ENCODE data around the gene TRNP1. TPM values are rescaled to one million over a fixed set of nuclear protein-coding genes. Genes with fewer than 3 reads are reported as not detected.

Gene TRNP1
- total RNA-seq, 1 donor from 2014 or later = 15.3 TPM

DNA sequence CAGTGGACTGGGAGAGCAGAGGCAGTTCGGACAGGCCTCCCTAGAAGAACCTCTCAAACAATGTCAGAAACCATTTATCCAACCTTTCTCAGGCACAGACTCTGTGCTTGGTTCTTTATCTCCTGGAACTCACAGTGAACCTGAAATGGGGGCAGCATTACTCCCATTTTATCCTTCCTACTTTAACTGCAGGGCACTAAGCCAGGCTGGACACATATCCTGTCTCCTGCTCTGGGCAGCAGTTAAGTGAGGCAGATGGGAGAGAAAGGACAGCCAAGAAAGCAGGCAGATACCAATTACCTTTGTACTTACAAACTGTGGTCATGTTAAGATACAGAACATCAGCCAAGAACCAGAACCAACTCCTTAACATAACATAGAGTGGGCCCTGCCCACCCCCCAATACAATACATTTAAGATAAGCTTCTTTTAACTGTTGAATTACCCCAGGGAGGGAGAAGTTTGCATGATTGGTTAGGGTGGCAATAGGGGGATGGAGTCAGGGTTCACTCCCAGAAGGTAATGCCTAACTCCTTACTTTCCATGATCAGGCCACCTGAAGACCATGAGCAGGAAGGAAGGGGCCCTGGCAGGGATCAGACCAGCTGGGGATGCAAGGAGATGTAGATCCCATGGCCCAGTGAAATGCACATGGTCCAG lies 44.1 kb upstream of the TRNP1 start:
- Histone ChIP-seq H3K27ac (no peak overlapping the region), H3K36me3 (peaks cover 45% of the 10 kb centered on the region), H3K27me3 (ENCODE audit: low read depth) (no peaks in the 10 kb centered on the region), H3K9me3 (no peaks in the 10 kb centered on the region), H3K4me3 (no peak overlapping the region), H3K4me1 (no peaks in the 10 kb centered on the region)
- ATAC-seq = no peak
- intact Hi-C loops (cut with DNase I) = no loop called here
- no peak for DNase-seq
- TF ChIP-seq, protein P1, sequence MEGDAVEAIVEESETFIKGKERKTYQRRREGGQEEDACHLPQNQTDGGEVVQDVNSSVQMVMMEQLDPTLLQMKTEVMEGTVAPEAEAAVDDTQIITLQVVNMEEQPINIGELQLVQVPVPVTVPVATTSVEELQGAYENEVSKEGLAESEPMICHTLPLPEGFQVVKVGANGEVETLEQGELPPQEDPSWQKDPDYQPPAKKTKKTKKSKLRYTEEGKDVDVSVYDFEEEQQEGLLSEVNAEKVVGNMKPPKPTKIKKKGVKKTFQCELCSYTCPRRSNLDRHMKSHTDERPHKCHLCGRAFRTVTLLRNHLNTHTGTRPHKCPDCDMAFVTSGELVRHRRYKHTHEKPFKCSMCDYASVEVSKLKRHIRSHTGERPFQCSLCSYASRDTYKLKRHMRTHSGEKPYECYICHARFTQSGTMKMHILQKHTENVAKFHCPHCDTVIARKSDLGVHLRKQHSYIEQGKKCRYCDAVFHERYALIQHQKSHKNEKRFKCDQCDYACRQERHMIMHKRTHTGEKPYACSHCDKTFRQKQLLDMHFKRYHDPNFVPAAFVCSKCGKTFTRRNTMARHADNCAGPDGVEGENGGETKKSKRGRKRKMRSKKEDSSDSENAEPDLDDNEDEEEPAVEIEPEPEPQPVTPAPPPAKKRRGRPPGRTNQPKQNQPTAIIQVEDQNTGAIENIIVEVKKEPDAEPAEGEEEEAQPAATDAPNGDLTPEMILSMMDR (IDR thresholded peaks at IDR 0.05) = no peak

DNA sequence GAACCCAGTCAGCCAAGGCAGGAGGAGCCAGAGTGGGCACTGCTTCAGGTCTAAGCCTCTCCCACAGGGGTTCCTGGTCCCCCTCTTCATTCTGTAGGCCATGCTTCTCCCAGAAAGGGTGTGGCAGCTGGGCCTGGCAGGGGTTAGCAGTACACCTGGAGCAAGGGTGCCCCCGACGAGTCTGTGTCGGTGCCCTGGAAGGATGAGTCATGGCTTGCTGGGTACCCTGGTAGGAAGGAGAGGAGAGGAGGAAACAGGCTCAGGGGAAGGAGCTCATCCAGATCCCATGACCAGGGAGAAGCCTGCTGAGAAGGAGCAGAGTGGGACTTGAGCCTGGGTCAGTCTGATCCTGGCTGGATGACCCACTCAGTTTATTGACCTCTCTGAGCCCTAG lies 43.6 kb upstream of the TRNP1 start:
- Histone ChIP-seq H3K36me3 (peaks cover 40% of the 10 kb centered on the region), H3K27ac (no peak overlapping the region), H3K9me3 (no peaks in the 10 kb centered on the region), H3K4me3 (no peak overlapping the region), H3K4me1 (no peaks in the 10 kb centered on the region), H3K27me3 (ENCODE audit: low read depth) (no peaks in the 10 kb centered on the region)
- ATAC-seq (peak in 1 of 2 donors; percentile 5), DNase-seq (no peak)
- intact Hi-C loops (cut with DNase I) = no loop called here
- TF ChIP-seq, protein P1 (IDR thresholded peaks at IDR 0.05) = no peak

DNA sequence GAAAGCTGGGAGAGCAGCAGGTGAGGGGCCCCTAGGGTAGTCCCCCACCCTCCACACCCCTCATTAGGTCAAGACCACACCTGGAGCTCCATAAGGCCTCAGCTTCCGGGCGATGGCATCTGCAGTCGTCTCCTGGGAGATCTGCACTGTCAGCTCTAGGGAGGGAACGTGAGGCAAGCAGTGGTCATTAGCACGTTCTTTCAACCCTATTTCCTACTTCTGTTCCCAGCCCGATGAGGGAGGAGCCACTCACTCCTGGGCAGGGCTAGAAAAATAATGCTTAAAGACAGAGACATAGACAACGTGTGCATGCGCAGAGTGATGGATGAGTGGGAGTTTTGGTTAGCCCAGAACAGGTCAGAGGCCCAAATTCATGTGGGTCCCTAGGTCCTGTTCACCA lies 42.9 kb upstream of the TRNP1 start:
- intact Hi-C loops (cut with DNase I) = no loop called here
- no peaks in the 10 kb centered on the region for H3K9me3 ChIP-seq
- no peak overlapping the region for H3K27ac ChIP-seq
- no peaks in the 10 kb centered on the region for H3K27me3 ChIP-seq (ENCODE audit: low read depth)
- H3K4me1 ChIP-seq = no peaks in the 10 kb centered on the region
- DNase-seq (no peak), ATAC-seq (no peak)
- TF ChIP-seq, protein P1 (IDR thresholded peaks at IDR 0.05) = no peak
- H3K4me3 ChIP-seq = no peak overlapping the region
- peaks cover 33% of the 10 kb centered on the region for H3K36me3 ChIP-seq

DNA sequence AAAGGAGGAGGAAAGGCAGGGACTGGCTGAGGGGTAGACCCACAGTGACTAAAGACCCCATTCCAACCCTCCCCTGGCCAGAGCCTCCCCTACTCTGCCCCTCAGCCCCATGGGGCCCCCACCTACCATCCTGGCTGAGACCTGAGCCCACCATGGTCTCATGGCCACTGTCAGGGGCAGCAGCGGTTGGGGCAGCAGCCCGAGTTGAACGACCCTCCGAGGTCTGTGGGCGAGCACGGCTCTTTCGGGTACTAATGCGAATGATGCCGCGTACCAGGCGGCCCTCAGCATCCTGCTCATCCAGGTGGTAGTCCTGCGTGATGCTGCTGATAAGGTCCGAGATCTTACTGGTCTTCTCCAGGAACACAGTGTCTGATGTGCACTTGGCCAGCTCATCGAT lies 42.3 kb upstream of the TRNP1 start:
- Histone ChIP-seq H3K27ac (no peak overlapping the region), H3K4me1 (no peaks in the 10 kb centered on the region), H3K36me3 (peaks cover 27% of the 10 kb centered on the region), H3K9me3 (no peaks in the 10 kb centered on the region), H3K4me3 (no peak overlapping the region), H3K27me3 (ENCODE audit: low read depth) (no peaks in the 10 kb centered on the region)
- DNase-seq (no peak), ATAC-seq (no peak)
- intact Hi-C loops (cut with DNase I) = no loop called here
- TF ChIP-seq, protein P1 (IDR thresholded peaks at IDR 0.05) = no peak

DNA sequence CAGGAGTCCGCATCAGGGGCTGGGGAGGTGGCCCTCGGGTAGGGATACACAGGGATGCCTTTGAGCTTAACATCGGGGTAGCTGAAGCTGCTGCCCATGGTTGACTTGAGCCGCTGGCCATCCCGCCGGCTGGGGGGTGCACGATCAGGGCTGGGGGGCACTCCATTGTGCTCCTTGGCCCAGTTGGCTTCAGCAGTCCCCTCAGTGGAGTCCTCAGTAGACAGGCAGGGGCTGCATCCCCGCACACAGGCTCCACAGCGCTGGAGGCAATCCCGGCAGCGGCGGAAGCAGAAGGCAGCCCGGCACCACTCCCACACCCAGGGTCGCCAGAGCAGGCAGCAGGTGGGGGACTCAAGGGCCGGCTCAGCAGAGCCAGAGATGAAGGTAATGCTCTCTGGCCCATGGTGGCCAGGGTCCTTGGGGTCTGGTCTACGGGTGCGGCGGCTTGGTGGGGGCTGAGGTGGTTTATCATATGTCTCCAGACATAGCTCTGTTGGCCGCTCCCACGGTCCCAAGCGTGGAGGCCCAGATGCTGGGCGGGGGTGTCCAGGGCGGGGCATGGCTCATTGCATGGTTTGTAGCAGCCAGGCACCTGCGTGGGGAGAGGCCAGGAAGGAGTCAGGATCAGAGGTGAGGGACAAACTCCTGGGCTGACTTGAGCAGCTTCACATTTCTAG lies 41.5 kb upstream of the TRNP1 start:
- Histone ChIP-seq H3K4me1 (no peaks in the 10 kb centered on the region), H3K4me3 (no peak overlapping the region), H3K27ac (no peak overlapping the region), H3K9me3 (no peaks in the 10 kb centered on the region), H3K27me3 (ENCODE audit: low read depth) (peaks cover under 1% of the 10 kb centered on the region), H3K36me3 (peaks cover 19% of the 10 kb centered on the region)
- intact Hi-C loops (cut with DNase I) = no loop called here
- ATAC-seq (peak; percentile 21 to 31), DNase-seq (no peak)
- TF ChIP-seq, protein P1 (IDR thresholded peaks at IDR 0.05) = no peak
